Measurements from ENCODE around the gene FAM200A.

GRCh38 chr7:99560834-99561736 lies 9.2 kb upstream of the FAM200A start:
- no peak for TF ChIP-seq POLR2A (IDR thresholded peaks at IDR 0.05)
- TF ChIP-seq, protein P1, sequence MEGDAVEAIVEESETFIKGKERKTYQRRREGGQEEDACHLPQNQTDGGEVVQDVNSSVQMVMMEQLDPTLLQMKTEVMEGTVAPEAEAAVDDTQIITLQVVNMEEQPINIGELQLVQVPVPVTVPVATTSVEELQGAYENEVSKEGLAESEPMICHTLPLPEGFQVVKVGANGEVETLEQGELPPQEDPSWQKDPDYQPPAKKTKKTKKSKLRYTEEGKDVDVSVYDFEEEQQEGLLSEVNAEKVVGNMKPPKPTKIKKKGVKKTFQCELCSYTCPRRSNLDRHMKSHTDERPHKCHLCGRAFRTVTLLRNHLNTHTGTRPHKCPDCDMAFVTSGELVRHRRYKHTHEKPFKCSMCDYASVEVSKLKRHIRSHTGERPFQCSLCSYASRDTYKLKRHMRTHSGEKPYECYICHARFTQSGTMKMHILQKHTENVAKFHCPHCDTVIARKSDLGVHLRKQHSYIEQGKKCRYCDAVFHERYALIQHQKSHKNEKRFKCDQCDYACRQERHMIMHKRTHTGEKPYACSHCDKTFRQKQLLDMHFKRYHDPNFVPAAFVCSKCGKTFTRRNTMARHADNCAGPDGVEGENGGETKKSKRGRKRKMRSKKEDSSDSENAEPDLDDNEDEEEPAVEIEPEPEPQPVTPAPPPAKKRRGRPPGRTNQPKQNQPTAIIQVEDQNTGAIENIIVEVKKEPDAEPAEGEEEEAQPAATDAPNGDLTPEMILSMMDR (IDR thresholded peaks at IDR 0.05) = no peak
